ENCODE results near the gene BRAF.

DNA sequence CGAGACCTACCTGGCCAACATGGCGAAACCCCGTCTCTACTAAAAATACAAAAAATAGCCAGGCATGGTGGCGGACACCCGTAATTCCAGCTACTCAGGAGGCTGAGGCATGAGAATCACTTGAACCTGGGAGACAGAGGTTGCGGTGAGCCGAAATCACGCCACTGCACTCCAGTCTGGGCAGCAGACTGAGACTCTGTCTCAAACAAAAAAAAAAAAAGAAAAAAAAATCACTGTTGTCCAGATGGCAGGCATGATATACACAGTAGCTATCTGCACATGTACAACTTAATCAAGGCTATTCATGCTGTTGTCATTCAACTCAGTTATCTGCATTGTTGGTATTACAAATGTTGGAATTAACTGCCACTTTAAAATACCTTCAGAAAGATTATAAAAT, 55.3 kb downstream of the BRAF start:
- TF ChIP-seq, protein P1, sequence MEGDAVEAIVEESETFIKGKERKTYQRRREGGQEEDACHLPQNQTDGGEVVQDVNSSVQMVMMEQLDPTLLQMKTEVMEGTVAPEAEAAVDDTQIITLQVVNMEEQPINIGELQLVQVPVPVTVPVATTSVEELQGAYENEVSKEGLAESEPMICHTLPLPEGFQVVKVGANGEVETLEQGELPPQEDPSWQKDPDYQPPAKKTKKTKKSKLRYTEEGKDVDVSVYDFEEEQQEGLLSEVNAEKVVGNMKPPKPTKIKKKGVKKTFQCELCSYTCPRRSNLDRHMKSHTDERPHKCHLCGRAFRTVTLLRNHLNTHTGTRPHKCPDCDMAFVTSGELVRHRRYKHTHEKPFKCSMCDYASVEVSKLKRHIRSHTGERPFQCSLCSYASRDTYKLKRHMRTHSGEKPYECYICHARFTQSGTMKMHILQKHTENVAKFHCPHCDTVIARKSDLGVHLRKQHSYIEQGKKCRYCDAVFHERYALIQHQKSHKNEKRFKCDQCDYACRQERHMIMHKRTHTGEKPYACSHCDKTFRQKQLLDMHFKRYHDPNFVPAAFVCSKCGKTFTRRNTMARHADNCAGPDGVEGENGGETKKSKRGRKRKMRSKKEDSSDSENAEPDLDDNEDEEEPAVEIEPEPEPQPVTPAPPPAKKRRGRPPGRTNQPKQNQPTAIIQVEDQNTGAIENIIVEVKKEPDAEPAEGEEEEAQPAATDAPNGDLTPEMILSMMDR (IDR thresholded peaks at IDR 0.05; ENCODE audit: poor library complexity): no peak
- TF ChIP-seq EZH2phosphoT487 (IDR thresholded peaks at IDR 0.05; ENCODE audit: low read depth, severe bottlenecking, unreplicated experiment) (no peak), EZH2 (IDR thresholded peaks at IDR 0.05; ENCODE audit: borderline replicate concordance) (no peak)
